PC-9 (cell line): Measurements from ENCODE around the gene RXRG. TPM values are rescaled to one million over a fixed set of nuclear protein-coding genes. Genes with fewer than 3 reads are reported as not detected.

ENCODE experiments used
- BruUV-seq: library from RNA; stranded (reverse); fragments of 400-500 nt; replicated peaks from 2 replicates; lab custom pipeline; 2021; lab: Mats Ljungman, UMichigan
- CTCF ChIA-PET: fragments of 300-600 bp; sonication (Branson Sonifier 250); formaldehyde crosslinking; loops from one replicate; lab custom pipeline; 2022; ENCODE audit warnings: antibody characterized with exemption; lab: Charles Lee
- POLR2A ChIA-PET: fragments of 300-600 bp; sonication (Branson Sonifier 250); formaldehyde crosslinking; loops from one replicate; lab custom pipeline; 2022; ENCODE audit warnings: antibody characterized with exemption; ENCODE audit not compliant: unreplicated experiment; lab: Charles Lee
- DNase-seq, 2 experiments: peaks; one replicate each; pipeline versions ENCODE4 v3.0.0 to v3.0.0-alpha.2; 2015 to 2022; ENCODE audit warnings: mixed read lengths in 1 of 2
- H2AFZ ChIP-seq: fragments of 200-600 bp; sonication (generic); 2 replicates; pipeline ENCODE4 v1.8.1; 2017; ENCODE audit warnings: antibody characterized with exemption
- H3F3A ChIP-seq: fragments of 200-600 bp; sonication (generic); 2 replicates; pipeline ENCODE4 v1.8.1; 2017; ENCODE audit warnings: antibody characterized with exemption, mild to moderate bottlenecking, low read depth; ENCODE audit not compliant: insufficient read depth
- H3K27ac ChIP-seq: fragments of 200-600 bp; sonication (generic); 2 replicates; pipeline ENCODE4 v1.6.1; 2016; ENCODE audit warnings: mixed run types
- H3K27me3 ChIP-seq: fragments of 200-600 bp; sonication (generic); 2 replicates; pipeline ENCODE4 v1.6.1; 2016; ENCODE audit warnings: low read depth, mixed run types; ENCODE audit not compliant: insufficient read depth
- H3K36me3 ChIP-seq: fragments of 200-600 bp; sonication (generic); 2 replicates; pipeline ENCODE4 v1.6.1; 2016; ENCODE audit warnings: low read depth, mixed run types
- H3K4me1 ChIP-seq: fragments of 200-600 bp; sonication (generic); replicated peaks from 2 replicates; pipeline ENCODE4 v1.6.1; 2016; ENCODE audit warnings: mixed run types; ENCODE audit not compliant: insufficient read depth
- H3K4me2 ChIP-seq: fragments of 200-600 bp; sonication (generic); 2 replicates; pipeline ENCODE4 v1.6.1; 2017; ENCODE audit warnings: mixed run types
- H3K4me3 ChIP-seq: fragments of 200-600 bp; sonication (generic); 2 replicates; pipeline ENCODE4 v1.6.1; 2016; ENCODE audit warnings: mixed run types
- H3K79me2 ChIP-seq: fragments of 200-600 bp; sonication (generic); 2 replicates; pipeline ENCODE4 v1.6.1; 2017; ENCODE audit warnings: low read depth, mixed run types
- H3K9me2 ChIP-seq: fragments of 200-600 bp; sonication (generic); 2 replicates; pipeline ENCODE4 v1.8.1; 2017; ENCODE audit warnings: mild to moderate bottlenecking; ENCODE audit not compliant: insufficient read depth
- H3K9me3 ChIP-seq: fragments of 200-600 bp; sonication (generic); 2 replicates; pipeline ENCODE4 v1.8.1; 2016; ENCODE audit warnings: low read depth; ENCODE audit not compliant: insufficient read depth
- H4K20me1 ChIP-seq: fragments of 200-600 bp; sonication (generic); 2 replicates; pipeline ENCODE4 v1.8.1; 2017; ENCODE audit not compliant: insufficient read depth
- EZH2 ChIP-seq: fragments of 200-600 bp; sonication (generic); IDR thresholded peaks from 2 replicates; pipeline ENCODE4 v1.8.0; 2017; ENCODE audit warnings: antibody characterized with exemption, low read depth
- intact Hi-C: fragments of 100-400 bp; cut with micrococcal nuclease; formaldehyde crosslinking; loops from one replicate; pipeline ENCODE4 v1.10.0; 2022; ENCODE audit not compliant: unreplicated experiment
- total RNA-seq: library from RNA; stranded (reverse); gene quantifications from 2 replicates; pipeline ENCODE4 v1.2.3, GENCODE V29; 2021
- TF ChIP-seq, protein P1 (sequence below): fragments of 200-600 bp; sonication (generic); conservative IDR thresholded peaks from 2 replicates; pipeline ENCODE4 v1.6.1; 2017; ENCODE audit warnings: mixed run types, antibody characterized with exemption, mild to moderate bottlenecking, moderate library complexity

RXRG gene
- total RNA-seq, 1 experiment from 2014 or later = not detected

DNA sequence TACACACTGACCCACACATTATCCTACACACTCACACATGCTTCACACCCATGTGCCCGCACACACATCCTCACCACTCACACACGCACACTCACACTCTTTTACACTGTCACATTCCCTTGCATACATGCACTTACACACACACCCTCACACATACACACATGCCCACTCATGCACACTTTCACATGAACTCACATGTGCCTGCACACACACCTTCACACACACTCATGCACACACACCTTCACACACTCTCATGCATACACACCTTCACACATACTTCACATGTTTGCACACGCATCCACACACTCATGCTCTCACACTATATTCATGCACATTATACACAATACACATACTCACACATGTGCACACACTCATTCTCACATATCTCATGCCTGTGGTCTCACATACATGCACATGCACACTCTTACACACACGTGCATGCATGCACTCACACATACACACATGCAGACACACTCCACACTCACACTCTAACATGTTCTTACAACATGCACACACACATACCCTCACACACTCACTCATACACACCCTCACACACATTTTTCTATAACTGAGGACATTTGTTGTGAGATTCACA lies 42.3 kb downstream of the RXRG start:
- TF ChIP-seq, protein P1, sequence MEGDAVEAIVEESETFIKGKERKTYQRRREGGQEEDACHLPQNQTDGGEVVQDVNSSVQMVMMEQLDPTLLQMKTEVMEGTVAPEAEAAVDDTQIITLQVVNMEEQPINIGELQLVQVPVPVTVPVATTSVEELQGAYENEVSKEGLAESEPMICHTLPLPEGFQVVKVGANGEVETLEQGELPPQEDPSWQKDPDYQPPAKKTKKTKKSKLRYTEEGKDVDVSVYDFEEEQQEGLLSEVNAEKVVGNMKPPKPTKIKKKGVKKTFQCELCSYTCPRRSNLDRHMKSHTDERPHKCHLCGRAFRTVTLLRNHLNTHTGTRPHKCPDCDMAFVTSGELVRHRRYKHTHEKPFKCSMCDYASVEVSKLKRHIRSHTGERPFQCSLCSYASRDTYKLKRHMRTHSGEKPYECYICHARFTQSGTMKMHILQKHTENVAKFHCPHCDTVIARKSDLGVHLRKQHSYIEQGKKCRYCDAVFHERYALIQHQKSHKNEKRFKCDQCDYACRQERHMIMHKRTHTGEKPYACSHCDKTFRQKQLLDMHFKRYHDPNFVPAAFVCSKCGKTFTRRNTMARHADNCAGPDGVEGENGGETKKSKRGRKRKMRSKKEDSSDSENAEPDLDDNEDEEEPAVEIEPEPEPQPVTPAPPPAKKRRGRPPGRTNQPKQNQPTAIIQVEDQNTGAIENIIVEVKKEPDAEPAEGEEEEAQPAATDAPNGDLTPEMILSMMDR = no peak
- TF ChIP-seq EZH2 = no peak
- no TSS peak for BruUV-seq

DNA sequence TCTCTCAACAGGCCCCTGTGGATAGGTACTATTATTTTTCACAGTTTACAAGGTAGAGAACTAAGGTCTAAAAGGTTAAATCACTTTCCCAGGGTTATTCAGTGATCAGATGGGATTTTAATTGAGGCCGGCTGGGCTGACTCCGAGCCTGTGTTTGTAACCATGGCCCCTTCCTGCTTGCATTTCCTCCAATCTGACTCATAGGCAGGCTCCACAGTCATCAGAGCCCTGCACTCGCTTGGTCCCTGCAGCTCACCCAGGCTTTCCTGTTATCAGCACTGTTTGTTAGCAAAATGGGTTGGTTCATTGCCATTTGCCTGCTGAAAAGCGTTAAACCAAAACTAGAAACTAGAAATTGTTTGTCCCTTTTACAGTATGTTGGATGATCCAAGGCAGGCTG lies 47.0 kb downstream of the RXRG start:
- Histone ChIP-seq H4K20me1 (no peaks in the 10 kb centered on the region), H3K9me2 (no peaks in the 10 kb centered on the region), H3K27ac (no peak overlapping the region), H3K36me3 (no peaks in the 10 kb centered on the region), H3K27me3 (peaks cover 7% of the 10 kb centered on the region; the same call in 1 of the 2 replicates), H3K4me1 (no peaks in the 10 kb centered on the region), H3K4me2 (no peak overlapping the region), H3K79me2 (no peaks in the 10 kb centered on the region), H3F3A (no peaks in the 10 kb centered on the region), H3K4me3 (no peak overlapping the region), H2AFZ (no peak overlapping the region), H3K9me3 (no peaks in the 10 kb centered on the region)
- CTCF ChIA-PET = no interaction called here
- no peak for TF ChIP-seq EZH2
- TF ChIP-seq, protein P1 = no peak
- BruUV-seq = no TSS peak
- POLR2A ChIA-PET = no interaction called here
- no peak for DNase-seq
- intact Hi-C loops = no loop called here

More for the DNA sequence above, 42.3 kb downstream of the RXRG start:
- intact Hi-C loops = no loop called here
- no peaks in the 10 kb centered on the region for H4K20me1 ChIP-seq
- CTCF ChIA-PET = no interaction called here
- POLR2A ChIA-PET = no interaction called here
- H3K9me3 ChIP-seq = no peaks in the 10 kb centered on the region
- no peaks in the 10 kb centered on the region for H3K36me3 ChIP-seq
- H3K4me1 ChIP-seq = no peaks in the 10 kb centered on the region
- no peaks in the 10 kb centered on the region for H3K79me2 ChIP-seq
- H3F3A ChIP-seq = no peaks in the 10 kb centered on the region
- H3K4me2 ChIP-seq = no peak overlapping the region
- H3K9me2 ChIP-seq = no peaks in the 10 kb centered on the region
- H2AFZ ChIP-seq = no peak overlapping the region
- no peak overlapping the region for H3K4me3 ChIP-seq
- no peak for DNase-seq
- no peak overlapping the region for H3K27ac ChIP-seq
- peaks cover 4% of the 10 kb centered on the region; the same call in 1 of the 2 replicates for H3K27me3 ChIP-seq

DNA sequence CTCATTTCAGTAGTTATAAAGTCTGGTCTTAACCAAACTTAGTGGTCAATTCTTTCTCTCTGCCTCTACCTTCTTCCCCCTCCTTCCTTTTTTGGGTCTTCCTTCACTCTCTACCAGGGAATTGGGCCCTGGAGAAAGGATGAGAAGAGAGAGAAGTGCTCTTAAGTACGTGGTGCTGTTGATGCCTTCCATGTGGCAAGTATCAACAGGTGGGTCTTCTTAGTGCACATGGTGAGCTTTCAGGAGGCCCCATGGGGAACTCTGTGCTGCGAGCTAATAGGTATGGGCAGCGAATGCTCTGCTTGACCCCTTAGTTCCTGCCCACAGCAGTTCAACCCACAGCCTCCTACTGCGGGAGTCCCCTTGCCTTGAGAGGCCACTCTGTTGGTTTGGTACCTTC lies 49.0 kb downstream of the RXRG start:
- no peak for DNase-seq
- Histone ChIP-seq H3K36me3 (no peaks in the 10 kb centered on the region), H2AFZ (no peak overlapping the region), H3K4me1 (no peaks in the 10 kb centered on the region), H3F3A (no peaks in the 10 kb centered on the region), H3K4me2 (no peak overlapping the region), H3K4me3 (no peak overlapping the region), H3K79me2 (no peaks in the 10 kb centered on the region), H4K20me1 (no peaks in the 10 kb centered on the region), H3K27me3 (peaks cover 7% of the 10 kb centered on the region; the same call in 1 of the 2 replicates), H3K27ac (no peak overlapping the region), H3K9me3 (no peaks in the 10 kb centered on the region), H3K9me2 (no peaks in the 10 kb centered on the region)
- ChIA-PET CTCF (interaction anchor here (0.6 kb wide), 1 partner anchor 19 kb away, joined by 3 read pairs; no protein-coding TSS in a partner anchor), POLR2A (no interaction called here)
- no TSS peak for BruUV-seq
- TF ChIP-seq EZH2 = no peak
- TF ChIP-seq, protein P1 = no peak
- intact Hi-C loops = no loop called here
